CD14-positive monocyte (primary cell): Measurements from ENCODE around the gene U2SURP. TPM values are rescaled to one million over a fixed set of nuclear protein-coding genes. Genes with fewer than 3 reads are reported as not detected.
"Not testable (repeated sequence)": the region's sequence is repeated elsewhere in the genome, so short reads cannot be mapped to it uniquely, and the experiment has no call there.

ENCODE experiments used
- DNase-seq, 3 donors: peaks; one replicate each; pipeline ENCODE4 v3.0.0-alpha.2; 2011 to 2022
- H2AFZ ChIP-seq: 2 replicates; pipeline ENCODE4 v1.6.0; 2012; ENCODE audit warnings: mild to moderate bottlenecking, low read depth, low read length, inconsistent platforms; ENCODE audit not compliant: insufficient read depth, poor library complexity, severe bottlenecking
- H3K27ac ChIP-seq, 2 donors: 1 replicate in 1 of 2; 2 replicates in 1 of 2; pipeline ENCODE4 v1.5.1; 2012 to 2013; ENCODE audit warnings: low read length in 2 of 2, control low read depth in 1 of 2, inconsistent platforms in 1 of 2, low read depth in 1 of 2, mild to moderate bottlenecking in 1 of 2
- H3K27me3 ChIP-seq, 2 donors: one replicate each; pipeline versions ENCODE4 v1.6.0 to v1.6.1; 2011 to 2013; ENCODE audit warnings: low read length in 2 of 2; ENCODE audit not compliant: control insufficient read depth in 2 of 2, insufficient read depth in 2 of 2
- H3K36me3 ChIP-seq, 2 donors: replicated peaks in 1 of 2; 1 replicate in 1 of 2; 2 replicates in 1 of 2; pipeline versions ENCODE4 v1.5.1 to v1.6.1; 2012 to 2013; ENCODE audit warnings: low read length in 2 of 2, control low read depth in 1 of 2, inconsistent platforms in 1 of 2, mild to moderate bottlenecking in 1 of 2; ENCODE audit not compliant: insufficient read depth in 2 of 2, control insufficient read depth in 1 of 2
- H3K4me1 ChIP-seq, 2 donors: 1 replicate in 1 of 2; 2 replicates in 1 of 2; pipeline versions ENCODE4 v1.5.1 to v1.6.1; 2012 to 2013; ENCODE audit warnings: low read length in 2 of 2, control low read depth in 1 of 2, inconsistent platforms in 1 of 2, mild to moderate bottlenecking in 1 of 2, moderate library complexity in 1 of 2; ENCODE audit not compliant: insufficient read depth in 2 of 2, control insufficient read depth in 1 of 2
- H3K4me2 ChIP-seq: replicated peaks from 2 replicates; pipeline ENCODE3; 2012; ENCODE audit warnings: low read length, moderate library complexity, mild to moderate bottlenecking; ENCODE audit not compliant: poor library complexity, severe bottlenecking; ENCODE audit errors: extremely low read depth
- H3K4me3 ChIP-seq, 3 experiments: fragments of 200-600 bp in 1 of 3; sonication (generic) in 1 of 3; replicated peaks in 1 of 3; 1 replicate in 2 of 3; 2 replicates in 1 of 3; pipeline ENCODE4 v1.5.1; 2011 to 2013; ENCODE audit warnings: low read length in 3 of 3, mild to moderate bottlenecking in 3 of 3, control low read depth in 2 of 3, low read depth in 2 of 3, inconsistent platforms in 1 of 3, moderate library complexity in 1 of 3
- H3K79me2 ChIP-seq: 2 replicates; pipeline ENCODE4 v1.6.0; 2012; ENCODE audit warnings: mild to moderate bottlenecking, control low read depth, inconsistent platforms, low read length, moderate library complexity; ENCODE audit not compliant: insufficient read depth
- H3K9ac ChIP-seq: 2 replicates; pipeline ENCODE4 v1.6.0; 2017; ENCODE audit warnings: low read length, mild to moderate bottlenecking; ENCODE audit not compliant: insufficient read depth, poor library complexity, severe bottlenecking
- H3K9me3 ChIP-seq, 2 donors: replicated peaks in 1 of 2; 1 replicate in 1 of 2; 2 replicates in 1 of 2; pipeline versions ENCODE4 v1.5.1 to v1.6.1; 2012 to 2013; ENCODE audit warnings: low read length in 2 of 2, control low read depth in 1 of 2; ENCODE audit not compliant: control insufficient read depth in 1 of 2, insufficient read depth in 1 of 2
- H4K20me1 ChIP-seq: 2 replicates; pipeline ENCODE4 v1.6.0; 2012; ENCODE audit warnings: mild to moderate bottlenecking, low read length, control low read depth, moderate library complexity; ENCODE audit not compliant: insufficient read depth
- H3K27ac Mint-ChIP-seq, 7 donors: one replicate each; pipeline ENCODE4 v1.8.0; 2020; ENCODE audit warnings: mild to moderate bottlenecking in 7 of 7, mixed read lengths in 7 of 7, moderate library complexity in 6 of 7, inconsistent platforms in 2 of 7
- H3K27me3 Mint-ChIP-seq, 3 donors: one replicate each; pipeline ENCODE4 v1.8.0; 2021 to 2022; ENCODE audit warnings: low read depth in 3 of 3, mild to moderate bottlenecking in 3 of 3, mixed read lengths in 3 of 3, moderate library complexity in 3 of 3, inconsistent platforms in 1 of 3
- H3K36me3 Mint-ChIP-seq, 2 donors: one replicate each; pipeline ENCODE4 v1.8.0; 2020; ENCODE audit warnings: mixed read lengths in 2 of 2, inconsistent platforms in 1 of 2, mild to moderate bottlenecking in 1 of 2
- H3K4me1 Mint-ChIP-seq: one replicate; pipeline ENCODE4 v1.8.0; 2020; ENCODE audit warnings: mild to moderate bottlenecking, mixed read lengths
- H3K4me3 Mint-ChIP-seq, 2 donors: one replicate each; pipeline ENCODE4 v1.8.0; 2020; ENCODE audit warnings: mild to moderate bottlenecking in 2 of 2, mixed read lengths in 2 of 2, moderate library complexity in 1 of 2
- H3K9me3 Mint-ChIP-seq, 7 donors: one replicate each; pipeline ENCODE4 v1.8.0; 2020 to 2022; ENCODE audit warnings: mixed read lengths in 7 of 7, mild to moderate bottlenecking in 6 of 7, moderate library complexity in 6 of 7, inconsistent platforms in 2 of 7
- WGBS: methylation state at CpG from one replicate; pipeline ENCODE4 v1.1.5; 2013; ENCODE audit warnings: missing lambda C conversion rate; ENCODE audit not compliant: insufficient coverage; 5-methylcytosine and 5-hydroxymethylcytosine counted together
- intact Hi-C, 2 donors: fragments of 100-400 bp; cut with micrococcal nuclease; formaldehyde crosslinking; loops; one replicate each; pipeline versions ENCODE4 v1.15.0 to v1.15.1; 2023
- polyA plus RNA-seq, 3 donors: library from polyadenylated mRNA; depleted of rRNA in 1 of 3; unstranded in 2 of 3; stranded (reverse) in 1 of 3; fragments of 300-500 nt in 2 of 3; fragments of >200 nt in 1 of 3; fragmentation: Illumina TruSeq in 2 of 3; gene quantifications; 1 replicate in 2 of 3; 2 replicates in 1 of 3; pipeline ENCODE4 v1.2.3, GENCODE V29; 2012 to 2021
- TF ChIP-seq, protein P1 (sequence below): fragments of 200-600 bp; IDR thresholded peaks from one replicate; pipeline ENCODE4 v1.8.0; 2022; ENCODE audit warnings: antibody characterized with exemption, mild to moderate bottlenecking

The U2SURP gene
- polyA plus RNA-seq, 3 donors = 21.1 to 70.4 (median 51.4) TPM

DNA sequence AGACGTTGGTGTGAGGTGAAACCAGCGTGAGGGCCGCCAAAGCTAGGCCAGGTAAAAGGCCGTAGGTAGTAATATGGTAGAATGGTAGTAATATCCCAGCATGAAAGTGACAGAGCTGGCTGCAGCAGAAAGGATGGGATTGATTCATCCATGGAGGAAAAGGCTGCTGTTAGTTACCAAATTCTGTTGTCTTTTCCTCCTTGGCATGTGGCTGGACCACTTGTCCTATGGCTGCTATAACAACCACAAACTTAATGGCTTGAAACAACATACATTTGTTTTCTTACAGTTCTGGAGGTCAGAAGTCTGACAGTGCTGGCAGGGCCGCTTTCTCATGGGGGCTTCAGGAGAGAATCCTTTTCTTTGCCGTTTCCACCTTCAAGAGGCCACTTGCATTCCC lies 70.4 kb downstream of the U2SURP start:
- Histone ChIP-seq H3K27me3 (no peaks in the 10 kb centered on the region), H3K4me1 (no peaks in the 10 kb centered on the region), H3K9ac (no peak overlapping the region), H3K9me3 (no peaks in the 10 kb centered on the region), H3K79me2 (no peaks in the 10 kb centered on the region), H3K36me3 (no peaks in the 10 kb centered on the region), H3K4me2 (no peak overlapping the region), H3K4me3 (no peak overlapping the region), H4K20me1 (no peaks in the 10 kb centered on the region), H2AFZ (no peak overlapping the region), H3K27ac (no peak overlapping the region)
- peaks cover 0 to 3% (median 0%) of the 10 kb centered on the region in 3 donors for H3K27me3 Mint-ChIP-seq
- H3K36me3 Mint-ChIP-seq = no peaks in the 10 kb centered on the region
- intact Hi-C loops = no loop called here
- H3K27ac Mint-ChIP-seq = no peak overlapping the region
- TF ChIP-seq, protein P1, sequence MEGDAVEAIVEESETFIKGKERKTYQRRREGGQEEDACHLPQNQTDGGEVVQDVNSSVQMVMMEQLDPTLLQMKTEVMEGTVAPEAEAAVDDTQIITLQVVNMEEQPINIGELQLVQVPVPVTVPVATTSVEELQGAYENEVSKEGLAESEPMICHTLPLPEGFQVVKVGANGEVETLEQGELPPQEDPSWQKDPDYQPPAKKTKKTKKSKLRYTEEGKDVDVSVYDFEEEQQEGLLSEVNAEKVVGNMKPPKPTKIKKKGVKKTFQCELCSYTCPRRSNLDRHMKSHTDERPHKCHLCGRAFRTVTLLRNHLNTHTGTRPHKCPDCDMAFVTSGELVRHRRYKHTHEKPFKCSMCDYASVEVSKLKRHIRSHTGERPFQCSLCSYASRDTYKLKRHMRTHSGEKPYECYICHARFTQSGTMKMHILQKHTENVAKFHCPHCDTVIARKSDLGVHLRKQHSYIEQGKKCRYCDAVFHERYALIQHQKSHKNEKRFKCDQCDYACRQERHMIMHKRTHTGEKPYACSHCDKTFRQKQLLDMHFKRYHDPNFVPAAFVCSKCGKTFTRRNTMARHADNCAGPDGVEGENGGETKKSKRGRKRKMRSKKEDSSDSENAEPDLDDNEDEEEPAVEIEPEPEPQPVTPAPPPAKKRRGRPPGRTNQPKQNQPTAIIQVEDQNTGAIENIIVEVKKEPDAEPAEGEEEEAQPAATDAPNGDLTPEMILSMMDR = no peak
- no peaks in the 10 kb centered on the region for H3K4me1 Mint-ChIP-seq
- 97% methylated on average over 6 of the region's 6 CpGs for WGBS
- peaks cover 0 to 2% (median 0%) of the 10 kb centered on the region in 7 donors for H3K9me3 Mint-ChIP-seq
- H3K4me3 Mint-ChIP-seq = no peak overlapping the region
- no peak for DNase-seq

DNA sequence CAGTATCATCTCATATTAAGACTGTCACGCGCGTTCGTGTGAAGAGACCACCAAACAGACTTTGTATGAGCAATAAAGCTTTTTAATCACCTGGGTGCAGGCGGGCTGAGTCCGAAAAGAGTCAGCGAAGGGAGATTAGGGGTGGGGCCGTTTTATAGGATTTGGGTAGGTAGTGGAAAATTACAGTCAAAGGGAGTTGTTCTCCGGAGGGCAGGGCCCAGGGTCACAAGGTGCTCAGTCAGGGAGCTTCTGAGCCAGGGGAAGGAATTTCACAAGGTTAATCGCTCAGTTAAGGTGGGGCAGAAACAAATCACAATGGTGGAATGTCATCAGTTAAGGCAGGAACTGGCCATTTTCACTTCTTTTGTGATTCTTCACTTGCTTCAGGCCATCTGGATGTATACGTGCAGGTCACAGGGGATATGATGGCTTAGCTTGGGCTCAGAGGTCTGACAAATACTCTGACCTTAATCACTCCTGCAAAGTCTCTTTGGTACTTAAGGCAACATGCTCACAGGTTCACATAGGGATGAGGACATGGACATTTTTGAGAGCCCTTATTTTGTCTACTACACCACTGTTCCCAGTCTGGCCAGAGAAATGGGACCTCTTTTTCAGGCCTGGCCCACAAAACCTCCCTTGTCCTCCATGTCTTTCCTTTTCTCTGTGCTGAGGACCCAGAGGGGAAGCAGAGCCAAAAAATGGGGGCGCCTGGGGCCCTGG lies 71.1 kb downstream of the U2SURP start:
- H3K9me3 ChIP-seq, H3K27ac Mint-ChIP-seq, H3K27ac ChIP-seq, H3K4me1 Mint-ChIP-seq, H3K4me1 ChIP-seq, H4K20me1 ChIP-seq, H3K4me3 Mint-ChIP-seq, H3K36me3 ChIP-seq, H3K4me2 ChIP-seq, H3K9ac ChIP-seq, DNase-seq, H3K79me2 ChIP-seq, intact Hi-C loops, H3K4me3 ChIP-seq, H2AFZ ChIP-seq, H3K27me3 ChIP-seq, H3K27me3 Mint-ChIP-seq, H3K36me3 Mint-ChIP-seq, H3K9me3 Mint-ChIP-seq: not testable (repeated sequence)
- 95% methylated on average over 5 of the region's 12 CpGs for WGBS

DNA sequence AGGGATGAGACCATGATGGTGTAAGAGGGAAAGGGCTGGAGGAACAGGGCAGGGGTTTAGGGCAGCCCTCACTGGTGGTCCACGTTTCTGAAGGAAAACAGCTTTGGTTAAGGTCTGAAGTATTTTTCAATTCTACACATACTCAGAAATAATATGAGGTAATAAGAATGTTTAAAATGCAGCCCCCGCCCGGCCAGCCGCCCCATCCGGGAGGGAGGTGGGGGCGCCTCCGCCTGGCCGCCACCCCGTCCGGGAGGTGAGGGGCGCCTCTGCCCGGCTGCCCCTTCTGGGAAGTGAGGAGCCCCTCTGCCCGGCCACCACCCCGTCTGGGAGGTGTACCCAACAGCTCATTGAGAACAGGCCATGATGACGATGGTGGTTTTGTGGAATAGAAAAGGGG lies 72.2 kb downstream of the U2SURP start:
- H3K4me1 ChIP-seq, DNase-seq, intact Hi-C loops, H3K4me3 Mint-ChIP-seq, H3K36me3 Mint-ChIP-seq, H3K4me2 ChIP-seq, H3K27me3 Mint-ChIP-seq, H3K9ac ChIP-seq, H3K27ac ChIP-seq, H3K9me3 Mint-ChIP-seq, H3K27me3 ChIP-seq, H4K20me1 ChIP-seq, H3K4me1 Mint-ChIP-seq, H3K36me3 ChIP-seq, H3K9me3 ChIP-seq, H2AFZ ChIP-seq, H3K4me3 ChIP-seq, H3K79me2 ChIP-seq: not testable (repeated sequence)
- WGBS = no CpG with 5 or more reads among the region's 15 CpGs
- H3K27ac Mint-ChIP-seq = peak overlapping the region in 1 of 7 donors; percentile 73

DNA sequence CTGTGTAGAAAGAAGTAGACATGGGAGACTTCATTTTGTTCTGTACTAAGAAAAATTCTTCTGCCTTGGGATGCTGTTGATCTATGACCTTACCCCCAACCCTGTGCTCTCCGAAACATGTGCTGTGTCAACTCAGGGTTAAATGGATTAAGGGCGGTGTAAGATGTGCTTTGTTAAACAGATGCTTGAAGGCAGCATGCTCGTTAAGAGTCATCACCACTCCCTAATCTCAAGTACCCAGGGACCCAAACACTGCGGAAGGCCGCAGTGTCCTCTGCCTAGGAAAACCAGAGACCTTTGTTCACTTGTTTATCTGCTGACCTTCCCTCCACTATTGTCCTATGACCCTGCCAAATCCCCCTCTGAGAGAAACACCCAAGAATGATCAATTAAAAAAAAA lies 72.6 kb downstream of the U2SURP start:
- intact Hi-C loops, H3K27me3 ChIP-seq: not testable (repeated sequence)
- WGBS = no CpG with 5 or more reads among the region's 5 CpGs

More for the DNA sequence above, 72.6 kb downstream of the U2SURP start:
- not testable (repeated sequence) for H4K20me1 ChIP-seq, H3K9ac ChIP-seq, H2AFZ ChIP-seq, H3K36me3 ChIP-seq, H3K27me3 Mint-ChIP-seq, H3K4me3 Mint-ChIP-seq, H3K36me3 Mint-ChIP-seq, H3K4me1 ChIP-seq, H3K4me1 Mint-ChIP-seq, H3K9me3 ChIP-seq, H3K4me2 ChIP-seq, H3K27ac Mint-ChIP-seq, H3K9me3 Mint-ChIP-seq, H3K4me3 ChIP-seq, DNase-seq, H3K27ac ChIP-seq, H3K79me2 ChIP-seq
